NCI-H1105 (cell line): ENCODE data around the gene ANKRD33B.
"Not testable (repeated sequence)": the region's sequence is repeated elsewhere in the genome, so short reads cannot be mapped to it uniquely, and the experiment has no call there.

Experiments used
- DNase-seq: peaks from one replicate; lab custom pipeline; 2025; lab: John Stamatoyannopoulos, UW

Gene ANKRD33B

DNA sequence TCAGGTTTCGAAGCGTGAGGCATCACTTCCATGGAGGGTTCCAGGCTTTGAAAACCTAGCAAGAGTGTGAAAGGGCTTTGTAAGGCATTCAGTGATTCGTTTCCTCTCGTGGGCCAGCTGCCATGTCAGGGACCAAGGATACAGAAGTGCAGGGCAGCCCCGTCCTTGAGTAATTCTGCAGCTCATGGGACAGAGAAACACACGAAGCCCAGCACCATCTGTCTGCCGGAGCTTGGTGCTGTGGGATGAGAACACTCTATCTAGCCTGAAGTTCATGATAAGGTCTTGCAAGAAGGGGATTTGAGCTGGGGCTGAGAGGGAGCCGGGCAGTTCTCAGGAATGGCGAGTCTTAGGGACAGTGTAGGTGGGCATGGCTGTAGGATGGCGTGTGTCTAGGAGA lies 55.8 kb downstream of the ANKRD33B start:
- no peak for DNase-seq

DNA sequence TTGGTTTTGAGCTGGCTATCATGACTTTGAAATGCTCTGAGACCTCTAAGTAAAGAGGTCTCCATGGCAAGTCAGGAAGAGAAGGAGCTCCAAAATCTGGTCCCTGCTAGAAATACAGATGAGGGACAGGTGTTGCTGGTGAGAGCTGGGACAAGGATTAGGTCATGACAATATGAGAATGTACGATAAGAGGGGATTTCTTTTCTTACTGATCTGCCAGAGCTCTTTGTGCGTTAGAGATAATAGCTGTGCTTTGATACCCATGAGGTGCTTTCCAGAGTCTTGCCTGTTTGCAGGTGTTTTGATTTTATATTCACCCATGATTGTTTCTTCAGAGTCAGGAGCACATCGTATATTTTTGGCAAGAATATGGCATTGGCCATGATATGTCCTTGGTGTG lies 56.5 kb downstream of the ANKRD33B start:
- DNase-seq, result no peak

DNA sequence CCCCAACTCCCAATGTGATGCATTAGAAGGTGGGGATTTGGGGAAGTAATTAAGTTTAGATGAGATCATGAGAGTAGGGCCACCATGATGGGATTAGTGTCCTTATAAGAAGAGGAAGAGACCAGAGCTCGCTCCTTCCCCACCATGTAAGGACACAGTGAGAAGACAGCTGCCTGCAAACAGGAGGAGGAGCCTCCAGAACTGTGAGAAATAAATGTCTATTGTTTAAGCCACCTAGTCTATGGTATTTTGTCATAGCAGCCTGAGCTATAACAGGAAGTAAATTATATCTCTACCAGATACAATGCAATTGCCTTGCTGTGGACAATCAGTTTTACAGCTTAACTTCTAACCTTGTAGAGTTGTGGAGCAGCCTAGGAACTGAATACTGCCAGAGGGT lies 58.0 kb downstream of the ANKRD33B start:
- DNase-seq, result no peak

DNA sequence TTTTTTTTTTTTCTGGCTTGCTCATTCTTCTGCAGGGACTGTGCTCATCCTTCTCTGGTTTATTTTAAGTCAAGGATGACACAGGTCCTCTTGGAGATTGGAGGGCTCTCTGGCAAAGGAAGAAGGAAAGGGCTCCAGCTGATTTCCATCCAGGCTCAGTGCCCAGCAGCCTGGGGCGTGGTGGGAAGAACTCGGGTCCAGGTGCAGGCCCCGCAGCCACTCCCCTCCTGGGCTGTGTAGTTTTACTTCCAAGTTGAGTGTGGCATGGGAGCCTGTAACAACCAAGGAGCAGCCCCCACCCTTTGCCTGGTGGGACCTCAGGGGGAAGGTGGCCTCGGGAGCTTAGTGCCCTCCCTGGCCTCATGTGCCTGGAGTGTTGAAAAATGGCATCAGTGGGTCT lies 58.9 kb downstream of the ANKRD33B start:
- DNase-seq, result no peak

DNA sequence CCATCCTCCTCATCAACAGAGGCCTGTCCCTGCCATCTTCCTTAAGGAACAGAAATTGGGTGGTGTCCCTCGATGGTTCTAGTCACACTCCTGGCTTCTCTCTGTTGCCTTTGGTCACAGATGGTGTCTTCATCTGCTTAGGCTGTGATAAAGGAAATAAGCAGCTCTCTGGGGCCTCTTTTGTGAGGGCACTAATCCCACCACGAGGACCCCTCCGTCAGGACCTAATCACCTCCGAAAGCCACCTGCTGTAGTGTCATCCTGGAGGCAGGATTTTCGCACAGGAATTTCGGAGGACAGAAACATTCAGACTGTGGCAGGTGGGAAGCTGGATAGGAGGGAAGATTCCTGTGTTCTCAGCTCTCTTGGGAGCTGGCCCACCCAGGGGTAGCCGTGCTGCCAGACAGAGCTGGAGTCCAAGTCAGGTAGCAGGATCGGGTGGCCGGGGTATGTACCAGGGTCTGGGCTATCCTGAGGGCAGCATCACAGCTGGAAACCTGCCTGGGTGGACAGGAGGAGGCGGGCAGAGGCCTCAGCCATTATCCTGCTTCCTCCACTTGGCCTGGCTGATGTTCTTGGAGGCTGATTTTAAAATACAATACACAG lies 59.5 kb downstream of the ANKRD33B start:
- DNase-seq, result no peak

DNA sequence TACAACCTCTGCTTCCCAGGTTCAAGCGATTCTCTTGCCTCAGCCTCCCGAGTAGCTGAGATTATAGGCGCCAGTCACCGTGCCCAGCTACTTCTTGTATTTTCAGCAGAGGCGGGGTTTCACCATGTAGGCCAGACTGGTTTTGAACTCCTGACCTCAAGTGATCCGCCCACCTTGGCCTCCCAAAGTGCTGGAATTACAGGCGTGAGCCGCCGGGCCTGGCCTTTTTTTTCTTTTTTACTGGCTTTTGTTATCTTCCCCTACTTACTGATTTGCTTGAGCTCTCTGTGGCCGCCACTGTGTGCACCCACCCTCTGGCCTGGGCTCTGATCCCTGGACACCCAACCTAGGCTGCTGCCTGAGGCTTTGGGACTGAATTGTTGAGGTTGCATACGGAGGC lies 60.3 kb downstream of the ANKRD33B start:
- DNase-seq, result no peak

DNA sequence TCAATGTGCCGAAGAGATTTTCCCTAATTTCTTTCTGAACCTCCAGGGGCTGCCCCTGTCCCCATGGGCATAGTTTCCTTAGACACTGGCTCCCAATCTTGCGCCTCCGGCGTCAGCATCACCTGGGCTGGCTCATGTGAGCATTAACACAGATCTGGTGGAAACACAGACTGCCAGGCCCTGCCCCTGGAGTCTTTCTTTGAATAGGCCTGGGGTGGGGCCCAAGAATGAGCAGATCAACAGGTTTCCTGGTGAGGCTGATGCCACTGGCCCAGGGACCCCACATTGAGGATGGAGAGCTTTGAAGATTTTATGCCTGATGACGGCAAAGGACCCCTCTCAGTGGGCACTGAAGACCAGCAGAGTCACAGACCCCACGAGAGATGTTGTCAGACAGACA lies 60.8 kb downstream of the ANKRD33B start:
- DNase-seq, result no peak

DNA sequence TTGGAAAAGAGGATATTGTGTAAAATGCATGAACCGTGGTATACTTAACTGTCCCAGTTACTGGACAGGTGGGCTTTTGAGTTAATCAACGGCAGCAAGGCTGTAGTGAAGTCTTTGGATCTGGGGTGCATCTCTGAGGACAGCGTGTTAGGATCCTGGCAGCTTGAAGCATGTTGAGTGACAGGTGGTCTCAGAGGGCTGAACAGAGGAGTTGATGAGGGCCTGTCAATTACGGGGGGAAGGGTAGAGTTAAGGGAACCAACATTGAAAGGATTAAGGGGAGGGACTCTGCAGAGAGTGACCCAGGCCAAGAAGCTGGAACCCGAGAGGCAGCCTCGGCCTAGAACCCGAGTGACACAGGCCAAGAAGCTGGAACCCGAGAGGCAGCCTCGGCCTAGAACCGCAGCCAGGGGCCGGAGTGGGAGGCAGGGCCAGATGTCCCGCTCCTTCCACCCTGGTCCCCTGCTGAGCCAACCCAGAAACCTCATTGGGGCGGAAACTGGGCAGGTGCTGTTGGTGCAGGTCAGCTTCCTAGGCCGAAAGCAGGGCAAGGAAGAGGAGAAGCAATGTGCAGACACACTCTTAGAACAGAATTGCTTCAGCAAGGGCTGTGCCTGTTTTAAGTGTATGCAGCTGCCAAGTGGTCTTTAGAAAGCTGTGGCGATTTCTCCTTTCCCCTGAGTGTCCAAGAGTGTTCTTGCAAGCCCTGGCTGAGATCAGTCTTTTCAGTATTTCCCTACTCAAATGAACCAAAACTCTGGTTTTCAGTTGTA lies 62.0 kb downstream of the ANKRD33B start:
- no peak for DNase-seq

DNA sequence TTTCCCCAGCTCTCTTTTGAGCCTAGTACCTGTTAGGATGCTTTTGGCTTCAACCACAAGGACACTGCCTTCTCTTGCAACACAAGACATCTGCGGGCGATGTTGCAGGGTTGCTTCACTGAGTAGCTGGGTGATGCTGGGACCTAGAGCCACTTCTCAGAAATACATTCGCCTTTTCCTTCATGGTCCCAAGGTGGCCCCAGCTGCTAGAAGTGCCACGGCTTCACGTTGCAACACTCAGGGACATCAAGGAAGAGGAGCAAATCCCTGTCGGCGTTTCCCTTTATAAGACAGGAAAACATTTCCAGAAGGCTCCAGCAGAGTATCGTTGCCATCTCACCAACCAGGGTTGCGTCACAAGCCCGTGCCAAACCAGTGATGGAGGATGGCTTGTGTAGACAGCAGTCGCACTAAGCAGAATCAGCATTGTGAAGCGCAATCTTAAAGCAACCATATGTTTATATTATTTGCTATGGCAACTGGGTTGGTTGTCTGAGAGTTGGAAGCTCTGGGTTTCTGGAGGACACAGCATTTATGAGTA lies 62.7 kb downstream of the ANKRD33B start:
- DNase-seq, result no peak

DNA sequence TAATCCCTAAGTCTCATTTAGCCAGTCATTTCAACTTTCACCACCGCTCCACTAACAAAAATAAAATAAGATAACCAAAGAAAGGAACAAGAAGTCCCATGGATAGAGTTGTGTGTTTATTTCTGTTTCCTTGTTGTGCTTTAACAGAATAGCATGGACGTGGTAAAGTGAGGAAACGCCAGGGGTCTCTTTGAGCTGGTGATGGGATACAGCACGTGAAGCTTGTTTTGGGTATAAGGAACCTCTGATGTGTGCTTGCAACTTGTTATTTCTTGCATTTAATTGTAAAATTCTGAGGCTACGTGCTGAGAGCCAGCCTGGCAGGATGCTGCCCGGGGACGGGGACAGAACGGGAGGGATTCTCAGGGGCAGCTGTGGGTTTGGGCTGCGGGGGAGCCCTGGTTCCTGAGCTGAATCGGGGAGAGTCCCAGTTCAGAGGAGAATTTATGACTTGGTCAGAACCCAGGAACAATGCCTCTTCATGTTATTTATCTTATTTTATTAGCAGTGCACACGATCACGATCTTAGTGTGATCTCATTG lies 63.4 kb downstream of the ANKRD33B start:
- no peak for DNase-seq

DNA sequence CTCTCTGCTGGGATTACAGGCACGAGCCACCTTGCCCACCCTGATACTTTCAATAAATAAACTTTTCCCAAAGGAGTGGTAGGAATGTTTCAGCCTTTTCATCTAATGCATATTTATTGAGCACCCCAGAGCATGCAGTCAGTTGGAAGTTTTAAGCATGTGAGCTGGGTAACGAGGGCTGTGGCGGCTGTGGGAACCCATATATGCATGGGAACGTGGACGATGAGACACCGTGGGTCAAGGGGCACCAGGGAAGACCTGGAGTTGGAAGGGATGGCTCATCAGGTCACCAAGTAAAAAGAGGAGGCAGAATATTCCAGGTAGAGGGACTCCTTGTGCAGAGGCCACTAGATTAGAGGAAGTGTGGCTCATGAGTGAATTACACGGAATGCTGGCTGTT lies 64.7 kb downstream of the ANKRD33B start:
- DNase-seq, result no peak

DNA sequence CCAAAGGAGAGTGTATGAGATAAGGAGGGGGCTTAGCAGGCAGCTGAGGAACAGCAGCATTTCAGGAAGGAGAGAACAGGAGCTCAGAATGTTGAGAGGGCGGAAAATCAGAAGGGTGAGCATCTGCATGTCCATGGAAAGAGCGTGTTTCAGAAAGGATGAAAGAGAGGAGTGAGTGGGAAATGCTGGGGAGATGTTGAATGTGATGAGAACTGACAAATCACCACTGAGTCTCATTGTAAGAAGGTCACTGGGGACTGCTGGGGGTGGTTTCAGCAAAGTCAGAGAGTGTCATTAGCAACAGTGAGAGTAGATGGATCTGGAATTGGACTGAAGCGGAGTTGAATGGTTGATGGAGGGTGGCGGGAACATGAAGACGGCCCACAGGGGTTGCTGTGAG lies 65.8 kb downstream of the ANKRD33B start:
- DNase-seq, result no peak

DNA sequence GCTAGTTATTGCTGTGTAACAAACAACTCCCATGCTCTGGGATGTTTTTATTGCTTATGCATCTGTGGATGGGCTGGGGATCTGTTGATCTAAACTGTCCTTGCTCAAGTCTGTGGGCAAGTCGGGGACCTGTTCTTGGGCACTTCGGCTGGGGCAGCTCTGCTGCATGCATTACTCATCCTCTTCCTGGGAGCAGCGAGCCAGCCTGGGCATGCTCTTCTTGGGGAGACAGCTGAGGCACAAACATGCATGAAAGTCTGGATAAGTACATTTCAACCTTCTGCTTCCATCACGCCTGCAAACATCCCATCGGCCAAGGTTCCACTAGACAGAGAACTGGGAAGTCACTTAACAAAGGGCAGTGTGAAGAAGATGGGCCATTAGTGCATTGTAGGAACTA lies 66.3 kb downstream of the ANKRD33B start:
- no peak for DNase-seq

DNA sequence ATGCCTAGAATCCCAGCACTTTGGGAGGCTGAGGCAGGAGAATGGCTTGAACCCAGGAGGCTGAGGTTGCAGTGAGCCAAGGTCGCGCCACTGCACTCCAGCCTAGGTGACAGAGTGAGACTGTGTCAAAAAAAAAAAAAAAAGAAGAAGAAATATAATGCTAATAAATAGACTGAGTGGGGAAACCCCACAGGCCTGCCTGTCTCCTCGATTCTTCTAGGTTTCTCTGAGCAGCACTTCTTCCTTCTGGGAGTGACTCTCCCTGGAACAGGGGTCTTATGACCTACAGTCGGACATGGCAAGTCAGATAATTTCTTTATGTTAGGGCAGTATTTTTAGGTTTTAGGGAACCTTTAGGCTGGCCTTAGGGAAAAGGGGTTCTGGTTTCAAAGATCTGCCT lies 66.9 kb downstream of the ANKRD33B start:
- not testable (repeated sequence) for DNase-seq

DNA sequence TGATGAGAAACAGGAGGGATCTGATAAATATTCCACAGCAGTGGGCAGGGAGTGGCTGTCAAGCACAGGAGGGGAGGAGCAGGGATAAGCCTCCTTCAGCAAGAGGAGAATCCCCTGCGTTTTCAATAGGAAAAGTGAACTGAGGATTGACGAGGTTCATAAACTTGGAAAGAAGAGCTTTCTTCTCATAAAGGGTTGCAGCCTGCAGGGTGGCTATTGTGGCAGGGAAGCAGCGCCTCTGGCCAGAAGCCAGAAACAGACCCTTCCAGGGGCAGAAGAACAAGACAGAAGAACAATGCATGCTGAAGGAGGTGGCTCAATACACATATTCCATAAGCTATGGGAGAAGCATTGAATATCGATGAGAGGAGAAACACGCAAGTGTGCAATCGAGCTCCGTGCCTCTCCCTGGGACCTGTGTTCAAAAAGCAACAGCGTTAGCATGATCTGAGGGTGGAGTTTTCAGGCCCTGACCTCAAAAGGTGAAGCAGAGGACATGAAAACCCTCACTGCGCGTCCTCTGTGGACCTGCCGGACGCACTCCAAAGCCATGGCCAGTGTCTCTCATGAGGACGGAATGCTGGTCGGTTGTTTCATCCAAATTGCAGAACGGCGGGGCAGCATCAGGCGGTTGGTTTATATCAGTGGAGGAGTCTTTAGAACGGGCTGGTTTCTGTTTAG lies 67.6 kb downstream of the ANKRD33B start:
- no peak for DNase-seq

DNA sequence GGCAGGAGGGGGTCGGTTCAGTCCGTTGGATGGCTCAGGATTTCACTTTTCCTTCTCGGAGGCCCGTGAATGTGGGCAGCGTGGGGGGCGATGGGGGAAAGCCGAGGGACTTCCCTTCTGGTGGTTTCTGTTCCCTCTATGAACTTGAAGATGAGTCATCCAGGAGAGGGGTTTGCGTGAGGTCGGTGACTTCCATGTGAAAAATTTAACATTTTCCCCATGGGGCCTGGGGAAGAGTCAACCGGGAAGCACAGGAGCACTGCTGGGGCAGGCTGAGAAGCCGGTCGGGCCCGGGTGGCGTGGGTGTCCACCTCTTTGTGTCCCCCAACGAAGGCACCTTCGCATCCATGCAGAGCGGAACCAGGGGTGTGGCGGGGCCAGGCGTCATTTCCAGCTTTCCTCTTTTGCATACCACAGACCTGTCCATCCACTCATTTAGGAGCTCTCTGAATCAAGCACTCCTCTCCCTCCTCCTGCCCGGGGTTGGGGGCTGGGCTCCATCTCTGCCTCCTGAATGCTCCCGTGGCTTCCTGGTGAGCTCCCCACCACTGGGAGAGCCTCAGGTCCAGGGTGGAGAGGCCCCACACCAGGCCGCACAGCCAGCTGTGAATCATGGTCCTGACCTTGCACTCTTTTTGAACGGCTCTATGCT lies 68.4 kb downstream of the ANKRD33B start:
- no peak for DNase-seq

DNA sequence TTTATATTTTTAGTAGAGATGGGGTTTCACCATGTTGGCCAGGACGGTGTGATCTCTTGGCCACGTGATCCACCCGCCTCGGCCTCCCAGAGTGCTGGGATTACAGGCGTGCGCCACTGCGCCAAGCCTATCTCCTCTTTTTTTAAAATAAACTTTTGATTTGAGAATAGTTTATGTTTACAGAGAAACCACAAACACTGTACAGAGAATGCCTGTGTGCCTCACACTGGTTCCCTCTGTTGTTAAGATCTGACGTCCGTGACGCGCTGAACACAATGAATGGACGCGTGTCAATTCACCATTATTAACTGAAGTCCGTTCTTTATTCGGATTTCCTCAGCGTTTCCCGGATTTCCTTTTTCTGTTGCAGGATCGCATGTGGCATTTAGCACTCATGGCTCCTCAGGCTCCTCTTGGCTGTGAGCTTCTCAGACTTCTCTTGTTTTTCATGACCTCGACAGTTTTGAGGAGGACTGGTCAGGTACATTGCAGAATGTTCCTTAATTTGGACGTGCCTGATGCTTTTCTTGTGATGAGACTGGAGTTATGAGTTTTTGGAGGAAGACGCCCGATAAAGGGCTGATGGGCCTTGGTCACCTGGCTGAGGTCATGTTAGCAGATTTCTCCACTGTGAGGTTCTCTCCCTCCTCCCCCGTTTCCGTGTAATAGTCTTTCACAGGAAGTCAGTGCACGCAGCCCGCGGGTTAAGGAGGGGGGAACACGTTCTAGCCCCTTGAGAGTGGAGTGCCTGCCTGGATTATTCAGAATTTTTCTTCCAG lies 69.6 kb downstream of the ANKRD33B start:
- DNase-seq, result no peak

DNA sequence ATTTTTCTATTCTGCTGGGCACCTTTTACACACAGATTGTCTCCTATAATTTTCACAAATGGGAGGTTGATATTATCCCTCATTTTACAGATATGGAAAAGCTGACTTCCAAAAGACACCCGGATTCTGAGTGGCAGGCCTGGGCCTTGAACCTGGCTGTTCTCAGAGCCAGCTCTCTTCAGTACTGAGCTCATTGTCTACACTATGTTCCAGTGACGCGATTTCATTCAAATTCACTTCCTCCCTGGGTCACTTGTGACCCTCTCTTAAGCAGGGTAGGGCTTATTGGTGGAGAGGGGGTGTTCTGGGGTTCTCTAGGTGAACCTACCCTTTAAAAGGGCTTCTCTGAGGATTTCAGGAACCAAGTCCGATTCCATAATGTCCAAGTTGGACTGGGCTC lies 70.2 kb downstream of the ANKRD33B start:
- no peak for DNase-seq

DNA sequence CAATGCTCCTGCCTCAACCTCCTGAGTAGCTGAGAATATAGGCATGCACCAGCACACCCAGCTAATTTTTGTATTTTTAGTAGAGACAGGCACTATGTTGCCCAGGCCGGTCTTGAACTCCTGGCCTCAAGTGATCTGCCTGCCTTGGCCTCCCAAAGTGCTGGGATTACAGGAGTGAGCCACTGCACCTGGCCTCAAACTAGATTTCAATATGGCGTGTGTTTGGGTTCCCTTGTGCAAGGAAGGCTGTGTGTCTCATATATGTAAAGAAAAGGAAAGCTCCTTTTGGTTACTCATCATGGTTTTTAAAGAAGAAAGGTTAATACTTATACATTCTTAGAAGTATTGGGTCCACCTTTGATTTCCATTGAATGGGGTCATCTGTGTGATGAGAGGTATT lies 70.7 kb downstream of the ANKRD33B start:
- DNase-seq, result no peak

DNA sequence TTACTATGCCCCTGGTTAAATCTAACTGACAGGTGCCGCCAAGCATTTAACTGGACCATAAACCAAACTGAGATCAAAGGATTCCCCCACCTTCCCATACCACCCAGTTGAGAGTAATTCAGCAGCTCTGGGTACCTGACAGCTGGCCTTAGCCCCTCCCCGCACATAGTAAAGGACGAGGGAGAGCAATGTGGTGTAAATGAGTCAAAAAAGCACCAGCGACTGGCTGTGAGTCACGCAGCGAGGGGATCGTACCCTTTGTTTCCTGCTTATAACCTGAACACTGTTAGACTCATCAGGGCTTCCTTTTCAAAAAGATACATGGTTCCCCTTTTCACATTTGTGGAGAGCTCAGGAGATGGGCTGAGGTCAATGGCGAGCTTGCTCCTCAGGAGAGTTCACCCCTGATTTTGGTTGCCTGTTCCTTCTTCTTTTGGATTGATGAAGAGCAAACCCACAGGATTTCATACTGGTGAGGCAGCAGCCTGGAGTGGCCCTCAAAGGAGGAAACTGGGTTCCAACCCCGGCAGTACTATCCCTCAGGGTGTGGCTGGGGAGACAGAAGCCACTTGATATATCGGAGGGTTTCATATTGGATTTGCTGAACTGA lies 71.5 kb downstream of the ANKRD33B start:
- no peak for DNase-seq

DNA sequence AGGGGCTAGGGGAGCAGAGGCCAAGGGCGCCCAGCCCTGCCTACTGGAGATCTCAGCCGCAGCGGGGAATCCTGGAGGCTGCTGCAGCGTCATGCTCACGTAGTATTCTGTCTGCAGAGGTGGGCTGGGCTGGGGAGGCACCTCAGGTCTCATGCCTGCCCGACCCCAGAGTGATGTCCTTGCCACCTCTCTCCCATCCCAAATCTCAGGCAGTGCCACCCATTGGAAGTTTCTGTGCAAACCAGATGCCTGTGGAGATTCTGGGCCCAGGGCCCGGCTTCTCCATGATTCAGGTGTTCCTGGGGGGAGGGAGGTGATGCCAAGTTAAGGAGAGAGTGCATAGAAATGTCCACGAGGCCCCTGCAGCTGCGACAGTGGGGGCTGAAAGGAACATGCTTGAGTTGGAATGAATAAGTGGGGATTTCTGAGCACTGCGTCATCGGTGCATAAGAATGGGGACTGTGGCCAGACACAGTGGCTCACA lies 72.0 kb downstream of the ANKRD33B start:
- DNase-seq, result no peak
